ENCODE data around the gene IL10RB. TPM values are rescaled to one million over a fixed set of nuclear protein-coding genes. Genes with fewer than 3 reads are reported as not detected.

Gene IL10RB
- total and polyA plus RNA-seq, 2 of the 4 experiments (the other 2 are of a cell fraction): 20.1 to 45.2 TPM

- Histone ChIP-seq H3K14ac (replicated peaks; ENCODE audit: low read depth, low read length) (no peak overlapping the region), H3K4me3 (ENCODE audit: insufficient read depth, low read depth, low read length) (no peak overlapping the region), H4K8ac (ENCODE audit: low read depth in 2 of 2, low read length in 2 of 2) (no peak overlapping the region), H4K91ac (ENCODE audit: insufficient read depth, low read depth, low read length) (no peak overlapping the region), H3K18ac (ENCODE audit: low read depth, low read length) (no peak overlapping the region), H2BK15ac (ENCODE audit: low read depth, low read length) (no peak overlapping the region), H3K79me1 (ENCODE audit: low read depth in 1 of 2, low read length in 2 of 2) (no peaks in the 10 kb centered on the region), H3K23ac (ENCODE audit: low read depth, low read length) (no peak overlapping the region), H4K20me1 (ENCODE audit: insufficient read depth, low read length) (no peaks in the 10 kb centered on the region), H3K4me1 (ENCODE audit: control insufficient read depth, insufficient read depth, low read length) (peaks cover 3% of the 10 kb centered on the region), H4K5ac (ENCODE audit: low read depth, low read length) (no peak overlapping the region), H2AK9ac (replicated peaks; ENCODE audit: low read depth, low read length, poor library complexity) (no peak overlapping the region), H3K27me3 (ENCODE audit: control insufficient read depth, insufficient read depth, low read length) (no peaks in the 10 kb centered on the region), H3K56ac (ENCODE audit: extremely low read depth, insufficient read depth, low read length) (no peak overlapping the region), H2BK120ac (ENCODE audit: low read depth, low read length) (no peak overlapping the region), H3K9me3 (ENCODE audit: control insufficient read depth, insufficient read depth, low read length) (no peaks in the 10 kb centered on the region), H3K36me3 (ENCODE audit: control insufficient read depth, insufficient read depth, low read length) (peaks cover 23% of the 10 kb centered on the region), H3K4me2 (ENCODE audit: low read depth, low read length) (no peak overlapping the region), H3K27ac (ENCODE audit: insufficient read depth, low read length) (no peak overlapping the region), H3K9ac (ENCODE audit: low read depth, low read length) (no peak overlapping the region), H3K4ac (ENCODE audit: low read depth, low read length) (no peak overlapping the region), H2BK5ac (ENCODE audit: low read depth, low read length, poor library complexity, severe bottlenecking) (no peak overlapping the region), H2BK20ac (ENCODE audit: low read depth, low read length) (no peak overlapping the region), H3K9me1 (ENCODE audit: insufficient read depth, low read length) (peaks cover 3% of the 10 kb centered on the region; the same call in 1 of the 2 replicates), H2AFZ (replicated peaks; ENCODE audit: low read length, poor library complexity) (no peak overlapping the region), H2AK5ac (ENCODE audit: low read depth, low read length) (no peak overlapping the region)
- intact Hi-C loops (cut with micrococcal nuclease) (no loop called here), dilution Hi-C loops (cut with HindIII; ENCODE audit: low sequenced_read_pairs, unreplicated experiment) (no loop called here), in situ Hi-C loops (cut with MboI; ENCODE audit: low sequenced_read_pairs) (no loop called here)
- DNase-seq (no peak), ATAC-seq (ENCODE audit: low read depth) (no peak)
- ChIA-PET POLR2A (ENCODE audit: unreplicated experiment) (no interaction called here), CTCF (no interaction called here)
- TF ChIP-seq SMC3 (IDR thresholded peaks at IDR 0.05; ENCODE audit: low read depth, low read length) (no peak), CHD1 (IDR thresholded peaks at IDR 0.05; ENCODE audit: low read depth, low read length) (no peak), RCOR1 (IDR thresholded peaks at IDR 0.05; ENCODE audit: insufficient replicate concordance, low read length) (no peak), USF2 (IDR thresholded peaks at IDR 0.05; ENCODE audit: low read depth, low read length) (no peak), NFE2L2 (IDR thresholded peaks at IDR 0.05; ENCODE audit: low read depth, low read length) (no peak), MAFK (IDR thresholded peaks at IDR 0.05; ENCODE audit: low read depth, low read length) (no peak), BHLHE40 (IDR thresholded peaks at IDR 0.05; ENCODE audit: low read depth, low read length) (no peak), MAZ (IDR thresholded peaks at IDR 0.05; ENCODE audit: borderline replicate concordance, low read depth, low read length) (no peak), MXI1 (IDR thresholded peaks at IDR 0.05; ENCODE audit: borderline replicate concordance, low read depth, low read length) (no peak), POLR2A (IDR thresholded peaks at IDR 0.05; ENCODE audit: low read depth, low read length) (no peak)
- WGBS, 2 experiments (ENCODE audit: extremely low coverage in 2 of 2, insufficient read length in 1 of 2): 90% methylated on average over 2 of the region's 6 CpGs; no CpG with 5 or more reads in 1 of the 2 experiments
- BruUV-seq (replicated peaks): no TSS peak
These were observed 30.0 kb downstream of the IL10RB start for GRCh38 chr21:33296156-33296555.

Data from IMR-90 (cell line).